PC-9 (cell line): ENCODE measurements around the gene KDM3B. TPM values are rescaled to one million over a fixed set of nuclear protein-coding genes. Genes with fewer than 3 reads are reported as not detected.

Experiments
- BruUV-seq: library from RNA; stranded (reverse); fragments of 400-500 nt; replicated peaks from 2 replicates; lab custom pipeline; 2021; lab: Mats Ljungman, UMichigan
- CTCF ChIA-PET: fragments of 300-600 bp; sonication (Branson Sonifier 250); formaldehyde crosslinking; loops from one replicate; lab custom pipeline; 2022; ENCODE audit warnings: antibody characterized with exemption; lab: Charles Lee
- POLR2A ChIA-PET: fragments of 300-600 bp; sonication (Branson Sonifier 250); formaldehyde crosslinking; loops from one replicate; lab custom pipeline; 2022; ENCODE audit warnings: antibody characterized with exemption; ENCODE audit not compliant: unreplicated experiment; lab: Charles Lee
- DNase-seq, 2 experiments: peaks; one replicate each; pipeline versions ENCODE4 v3.0.0 to v3.0.0-alpha.2; 2015 to 2022; ENCODE audit warnings: mixed read lengths in 1 of 2
- H2AFZ ChIP-seq: fragments of 200-600 bp; sonication (generic); 2 replicates; pipeline ENCODE4 v1.8.1; 2017; ENCODE audit warnings: antibody characterized with exemption
- H3F3A ChIP-seq: fragments of 200-600 bp; sonication (generic); 2 replicates; pipeline ENCODE4 v1.8.1; 2017; ENCODE audit warnings: antibody characterized with exemption, mild to moderate bottlenecking, low read depth; ENCODE audit not compliant: insufficient read depth
- H3K27ac ChIP-seq: fragments of 200-600 bp; sonication (generic); 2 replicates; pipeline ENCODE4 v1.6.1; 2016; ENCODE audit warnings: mixed run types
- H3K27me3 ChIP-seq: fragments of 200-600 bp; sonication (generic); 2 replicates; pipeline ENCODE4 v1.6.1; 2016; ENCODE audit warnings: low read depth, mixed run types; ENCODE audit not compliant: insufficient read depth
- H3K36me3 ChIP-seq: fragments of 200-600 bp; sonication (generic); 2 replicates; pipeline ENCODE4 v1.6.1; 2016; ENCODE audit warnings: low read depth, mixed run types
- H3K4me1 ChIP-seq: fragments of 200-600 bp; sonication (generic); replicated peaks from 2 replicates; pipeline ENCODE4 v1.6.1; 2016; ENCODE audit warnings: mixed run types; ENCODE audit not compliant: insufficient read depth
- H3K4me2 ChIP-seq: fragments of 200-600 bp; sonication (generic); 2 replicates; pipeline ENCODE4 v1.6.1; 2017; ENCODE audit warnings: mixed run types
- H3K4me3 ChIP-seq: fragments of 200-600 bp; sonication (generic); 2 replicates; pipeline ENCODE4 v1.6.1; 2016; ENCODE audit warnings: mixed run types
- H3K79me2 ChIP-seq: fragments of 200-600 bp; sonication (generic); 2 replicates; pipeline ENCODE4 v1.6.1; 2017; ENCODE audit warnings: low read depth, mixed run types
- H3K9me2 ChIP-seq: fragments of 200-600 bp; sonication (generic); 2 replicates; pipeline ENCODE4 v1.8.1; 2017; ENCODE audit warnings: mild to moderate bottlenecking; ENCODE audit not compliant: insufficient read depth
- H3K9me3 ChIP-seq: fragments of 200-600 bp; sonication (generic); 2 replicates; pipeline ENCODE4 v1.8.1; 2016; ENCODE audit warnings: low read depth; ENCODE audit not compliant: insufficient read depth
- H4K20me1 ChIP-seq: fragments of 200-600 bp; sonication (generic); 2 replicates; pipeline ENCODE4 v1.8.1; 2017; ENCODE audit not compliant: insufficient read depth
- CTCF ChIP-seq: fragments of 200-600 bp; sonication (generic); conservative IDR thresholded peaks from 2 replicates; pipeline ENCODE4 v1.6.1; 2017; ENCODE audit warnings: mixed run types, antibody characterized with exemption, mild to moderate bottlenecking, moderate library complexity
- EZH2 ChIP-seq: fragments of 200-600 bp; sonication (generic); IDR thresholded peaks from 2 replicates; pipeline ENCODE4 v1.8.0; 2017; ENCODE audit warnings: antibody characterized with exemption, low read depth
- intact Hi-C: fragments of 100-400 bp; cut with micrococcal nuclease; formaldehyde crosslinking; loops from one replicate; pipeline ENCODE4 v1.10.0; 2022; ENCODE audit not compliant: unreplicated experiment
- total RNA-seq: library from RNA; stranded (reverse); gene quantifications from 2 replicates; pipeline ENCODE4 v1.2.3, GENCODE V29; 2021

Gene KDM3B
- total RNA-seq, 1 experiment from 2014 or later: 76.7 TPM

DNA sequence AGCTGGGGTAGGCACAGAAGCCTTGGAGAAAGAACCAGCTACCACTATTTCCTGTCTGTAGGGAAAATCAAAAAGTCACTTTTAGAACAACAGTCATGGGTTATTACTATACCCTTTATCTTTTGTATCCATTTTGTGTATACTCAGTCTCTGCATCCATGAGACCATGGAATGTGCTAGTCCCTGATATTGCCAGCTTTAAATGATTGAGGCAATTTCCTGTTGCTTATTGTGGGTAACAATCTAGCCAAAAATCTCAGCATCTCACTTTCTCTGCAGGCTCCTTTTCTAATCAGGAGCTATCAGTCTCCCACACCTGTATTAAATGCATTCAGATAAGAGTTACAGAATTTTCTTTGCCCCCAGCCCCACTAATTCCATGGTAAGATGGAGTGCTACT lies 968 bp upstream of the KDM3B start:
- no TSS peak for BruUV-seq
- intact Hi-C loops: no loop called here
- DNase-seq: no peak
- Histone ChIP-seq H4K20me1 (peaks cover 22% of the 10 kb centered on the region; the same call in 1 of the 2 replicates), H3K4me3 (no peak overlapping the region), H3K36me3 (0 out of 2 replicates have a peak, but pooled peaks cover 15% of the 10 kb centered on the region), H3F3A (peaks cover 31% of the 10 kb centered on the region; the same call in 1 of the 2 replicates), H3K9me3 (peaks cover 12% of the 10 kb centered on the region), H3K27ac (no peak overlapping the region), H3K27me3 (no peaks in the 10 kb centered on the region), H3K4me2 (no peak overlapping the region), H2AFZ (no peak overlapping the region), H3K79me2 (peaks cover 36% of the 10 kb centered on the region), H3K4me1 (peaks cover 22% of the 10 kb centered on the region), H3K9me2 (no peaks in the 10 kb centered on the region)
- CTCF ChIA-PET: interaction anchor here (0.5 to 2.3 kb wide), 9 partner anchors 12 to 190 kb away, joined by 3 to 17 read pairs (median 4); partner anchors contain the start of genes BRD8, CDC25C, FAM53C and KIF20A
- TF ChIP-seq CTCF (no peak), EZH2 (no peak)
- POLR2A ChIA-PET: interaction anchor here (0.6 kb wide), 2 partner anchors 63 to 260 kb away, joined by 3 to 4 read pairs; no protein-coding TSS in a partner anchor

GRCh38 chr5:138352722-138353559 lies 456 bp downstream of the KDM3B start:
- intact Hi-C loops: loop anchor here (1.0 kb wide), 1 partner anchor 15 kb away; the partner anchor contains the start of gene FAM53C

More at GRCh38 chr5:138352722-138353559, 456 bp downstream of the KDM3B start:
- Histone ChIP-seq H3K27ac (peak overlapping the region; percentile 71), H3F3A (peaks cover 31% of the 10 kb centered on the region; the same call in 1 of the 2 replicates), H3K36me3 (peaks cover 7% of the 10 kb centered on the region; the same call in 1 of the 2 replicates), H3K9me2 (no peaks in the 10 kb centered on the region), H3K4me3 (peak overlapping the region; percentile 79), H4K20me1 (peaks cover 28% of the 10 kb centered on the region; the same call in 1 of the 2 replicates), H3K9me3 (peaks cover 12% of the 10 kb centered on the region), H3K4me2 (peak overlapping the region; percentile 88), H2AFZ (peak overlapping the region; percentile 83), H3K27me3 (no peaks in the 10 kb centered on the region), H3K4me1 (peaks cover 22% of the 10 kb centered on the region), H3K79me2 (peaks cover 50% of the 10 kb centered on the region)
- TF ChIP-seq CTCF (peak; percentile 47; the same call in 1 of the 2 replicates), EZH2 (no peak)
- TSS peak; percentile 46 for BruUV-seq
- CTCF ChIA-PET: interaction anchor here (0.6 to 2.3 kb wide), 8 partner anchors 13 to 234 kb away, joined by 3 to 17 read pairs (median 3); partner anchors contain the start of genes CDC25C and FAM53C
- peak; percentile 58 to 67 for DNase-seq
- POLR2A ChIA-PET: interaction anchor here (0.6 to 2.3 kb wide), 5 partner anchors 15 to 358 kb away, joined by 3 to 8 read pairs (median 4); partner anchors contain the start of genes CDC25C and FAM53C
